NT2/D1 (cell line): Measurements from ENCODE around the gene ITGA6.

Experiments
- SUZ12 ChIP-seq: IDR thresholded peaks from 2 replicates; pipeline ENCODE4 v1.6.1; 2011; ENCODE audit not compliant: insufficient read length, insufficient read depth; ENCODE audit errors: extremely low read depth
- YY1 ChIP-seq: IDR thresholded peaks from 2 replicates; pipeline ENCODE4 v1.6.1; 2011; ENCODE audit not compliant: insufficient read length, insufficient read depth
- ZNF274 ChIP-seq: IDR thresholded peaks from 2 replicates; pipeline ENCODE4 v1.6.1; 2011; ENCODE audit warnings: mild to moderate bottlenecking, low read depth, low read length

DNA sequence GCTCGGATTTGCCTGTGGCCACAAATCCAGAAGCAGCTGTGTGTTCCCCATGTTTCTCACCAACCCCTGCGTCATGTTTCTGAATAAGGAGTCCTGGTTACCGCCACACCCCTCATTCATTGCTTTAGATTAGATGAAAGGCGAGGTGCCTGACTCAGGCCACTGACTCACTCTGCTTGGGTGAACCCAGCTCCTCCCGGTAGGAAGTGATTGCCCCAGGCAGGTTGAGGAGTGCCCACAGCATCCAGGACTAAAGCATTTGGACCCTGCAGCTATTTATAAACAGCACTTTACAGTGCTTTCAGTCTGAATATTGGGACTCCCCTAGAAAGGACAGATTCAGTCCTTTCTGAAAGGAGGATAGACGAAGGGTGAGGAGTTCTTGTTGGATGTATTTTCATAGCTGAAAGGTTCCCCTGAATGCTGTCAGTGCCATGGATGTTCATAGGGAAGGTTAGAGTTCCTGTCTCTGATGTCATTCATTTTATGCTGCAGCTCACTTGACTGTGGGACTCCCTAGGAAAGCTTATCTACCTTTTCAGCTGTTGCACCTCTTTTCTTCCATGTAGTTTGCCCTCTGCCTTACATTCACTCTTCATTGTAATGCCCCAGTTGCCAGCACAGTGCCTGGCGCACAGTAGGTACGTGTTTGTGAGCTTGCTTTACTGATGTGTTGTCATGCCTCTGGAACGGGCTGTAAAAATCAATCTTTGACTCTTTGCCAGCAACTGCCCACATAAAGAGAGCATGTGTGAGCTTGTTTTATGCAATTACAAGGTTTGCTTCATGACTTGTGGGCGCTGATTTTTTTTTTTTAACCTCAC lies 14.9 kb downstream of the ITGA6 start:
- TF ChIP-seq YY1 (no peak), SUZ12 (no peak), ZNF274 (no peak)
